Inflammatory macrophage (primary cell): Measurements from ENCODE around the gene TOM1L1.

Experiments
- DNase-seq, 2 donors: peaks; one replicate each; pipeline ENCODE4 v3.0.0-alpha.2; 2020 to 2022

TOM1L1 gene

GRCh38 chr17:54996441-54996840, 95.8 kb downstream of the TOM1L1 start:
- DNase-seq: no peak

GRCh38 chr17:55002458-55002857, 101.8 kb downstream of the TOM1L1 start:
- DNase-seq: no peak

GRCh38 chr17:55004484-55004883, 103.8 kb downstream of the TOM1L1 start:
- no peak for DNase-seq

- peak; percentile 15 to 30 for DNase-seq
Measured at GRCh38 chr17:55005520-55005919, 104.9 kb downstream of the TOM1L1 start.
